Raji (cell line): ENCODE data around the gene RSRC2.

Source experiments
- POLR2A ChIP-seq: IDR thresholded peaks from 2 replicates; pipeline ENCODE4 v1.6.1; 2011; ENCODE audit warnings: low read depth, low read length, control low read depth; ENCODE audit not compliant: insufficient read depth

Gene RSRC2

GRCh38 chr12:122501489-122501989 is 25.2 kb downstream of the RSRC2 start:
- no peak for TF ChIP-seq POLR2A

- TF ChIP-seq POLR2A: peak; percentile 85
These were observed 25.8 kb downstream of the RSRC2 start, which contains the start of gene ZCCHC8 for GRCh38 chr12:122500685-122501488. ZCCHC8 (minus strand) TSS chr12:122500932; CDS start chr12:122500840, 92 bp downstream.

GRCh38 chr12:122499991-122500684 is 26.6 kb downstream of the RSRC2 start:
- TF ChIP-seq POLR2A: no peak

DNA sequence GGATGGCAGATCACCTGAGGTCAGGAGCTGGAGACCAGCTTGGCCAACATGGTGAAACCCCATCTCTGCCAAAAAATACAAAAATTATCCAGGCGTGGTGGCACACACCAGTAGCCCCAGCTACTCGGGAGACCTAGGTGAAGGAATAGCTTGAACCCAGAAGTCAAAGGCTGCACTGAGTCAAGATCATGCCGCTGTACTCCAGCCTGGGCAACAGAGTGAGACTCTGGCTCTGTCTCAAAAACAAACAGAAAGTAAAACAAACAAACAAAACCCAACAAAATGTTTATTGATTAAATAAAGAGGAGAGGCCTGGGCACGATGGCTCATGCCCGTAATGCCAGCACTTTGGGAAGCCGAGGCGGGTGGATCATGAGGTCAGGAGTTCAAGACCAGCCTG is 31.5 kb downstream of the RSRC2 start:
- no peak for TF ChIP-seq POLR2A

GRCh38 chr12:122491991-122492390 is 34.7 kb downstream of the RSRC2 start:
- TF ChIP-seq POLR2A: no peak

DNA sequence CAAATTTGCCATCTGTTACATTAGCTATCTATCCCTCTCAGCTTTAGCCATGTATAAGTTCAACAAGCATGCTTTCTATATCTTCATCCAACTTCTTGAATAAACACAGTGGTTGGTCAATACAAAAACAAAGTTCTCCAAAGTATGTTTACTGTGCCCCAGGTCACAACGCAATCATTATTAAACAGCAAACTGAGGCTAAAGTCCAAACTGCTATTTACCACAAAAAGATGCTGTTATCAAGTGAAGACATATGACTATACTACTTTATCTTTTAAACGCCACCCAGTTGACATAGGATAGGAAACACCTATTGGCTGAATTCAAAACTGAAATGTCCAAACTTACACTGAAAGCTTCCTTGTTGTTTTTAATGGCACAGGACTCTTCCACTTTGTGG is 37.7 kb downstream of the RSRC2 start:
- TF ChIP-seq POLR2A: no peak

DNA sequence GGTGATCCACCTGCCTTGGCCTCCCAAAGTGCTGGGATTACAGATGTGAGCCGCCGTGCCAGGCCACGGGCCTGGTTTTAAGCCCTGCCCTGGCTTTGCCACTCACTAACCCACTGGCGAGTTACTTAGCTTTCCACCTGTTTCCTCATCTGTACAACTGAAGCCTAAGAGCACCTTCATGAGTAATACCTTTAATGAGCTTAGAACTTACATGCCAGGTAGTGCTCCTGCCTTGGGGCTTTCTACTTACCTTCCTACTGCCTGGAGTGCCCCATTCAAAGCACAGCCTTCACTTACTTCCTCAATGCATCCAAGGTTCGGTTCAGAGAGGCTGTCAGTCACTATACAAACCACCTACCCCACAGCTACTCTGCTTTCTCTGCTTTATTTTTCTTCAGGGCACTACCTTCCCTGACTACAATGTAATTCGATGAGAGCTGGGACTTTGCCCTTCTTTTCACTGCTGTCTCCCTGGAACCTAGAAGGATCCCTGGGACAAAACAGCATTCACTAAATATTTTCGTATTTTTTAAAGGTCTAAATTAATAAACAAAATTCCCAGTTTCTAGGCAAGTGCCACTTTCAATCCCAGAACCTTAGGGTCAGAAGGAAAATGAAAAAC is 39.8 kb downstream of the RSRC2 start:
- no peak for TF ChIP-seq POLR2A

DNA sequence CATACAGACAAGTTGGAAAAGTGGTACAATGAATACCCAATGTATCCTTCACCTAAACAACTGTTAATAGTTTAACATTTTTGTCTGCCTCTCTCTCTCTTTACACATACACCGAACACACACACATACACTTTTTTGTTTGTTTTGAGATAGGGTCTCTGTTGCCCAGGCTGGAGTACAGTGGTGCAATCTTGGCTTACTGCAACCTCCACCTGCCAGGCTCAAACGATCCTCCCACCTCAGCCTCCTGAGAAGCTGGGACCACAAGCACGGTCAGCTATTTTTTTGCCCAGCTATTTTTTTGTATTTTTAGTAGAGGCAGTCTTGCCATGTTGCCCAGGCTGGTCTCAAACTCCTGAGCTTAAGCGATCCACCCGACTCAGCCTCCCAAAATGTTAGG is 42.8 kb downstream of the RSRC2 start:
- no peak for TF ChIP-seq POLR2A

DNA sequence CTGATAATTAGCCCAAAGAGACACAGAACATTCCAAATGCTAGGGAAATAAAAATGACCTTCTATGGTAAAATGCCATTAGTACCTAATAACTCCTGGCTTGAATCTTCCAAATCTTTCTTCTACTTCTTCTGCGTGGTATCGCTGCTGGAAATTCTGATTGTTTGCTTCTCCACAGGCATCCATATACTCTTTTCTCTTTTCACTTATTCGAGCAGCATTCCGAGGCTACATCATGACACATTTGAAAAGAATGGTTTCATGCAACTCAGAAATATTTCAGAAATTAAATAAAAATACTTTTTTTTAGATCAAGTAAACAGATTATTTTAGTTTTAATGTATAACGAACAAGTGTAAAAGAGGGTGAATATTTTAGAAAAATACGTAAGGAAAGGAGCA is 44.9 kb downstream of the RSRC2 start:
- no peak for TF ChIP-seq POLR2A

DNA sequence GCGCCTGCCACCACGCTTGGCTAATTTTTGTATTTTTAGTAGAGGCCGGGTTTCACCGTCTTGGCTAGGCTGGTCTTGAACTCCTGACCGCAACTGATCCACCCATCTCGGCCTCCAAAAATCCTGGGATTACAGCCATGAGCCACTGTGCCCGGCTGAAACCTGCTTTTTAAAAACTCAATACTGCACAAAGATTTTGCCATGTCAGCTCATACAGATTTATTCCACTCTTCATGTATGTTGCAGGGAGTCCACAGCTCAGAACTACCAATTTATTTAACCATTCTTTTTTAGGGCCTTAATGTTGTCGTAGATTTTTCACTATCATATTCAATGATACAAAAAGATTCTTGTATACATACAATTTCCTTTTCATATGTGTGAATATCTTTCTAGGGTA is 46.0 kb downstream of the RSRC2 start:
- TF ChIP-seq POLR2A: no peak

DNA sequence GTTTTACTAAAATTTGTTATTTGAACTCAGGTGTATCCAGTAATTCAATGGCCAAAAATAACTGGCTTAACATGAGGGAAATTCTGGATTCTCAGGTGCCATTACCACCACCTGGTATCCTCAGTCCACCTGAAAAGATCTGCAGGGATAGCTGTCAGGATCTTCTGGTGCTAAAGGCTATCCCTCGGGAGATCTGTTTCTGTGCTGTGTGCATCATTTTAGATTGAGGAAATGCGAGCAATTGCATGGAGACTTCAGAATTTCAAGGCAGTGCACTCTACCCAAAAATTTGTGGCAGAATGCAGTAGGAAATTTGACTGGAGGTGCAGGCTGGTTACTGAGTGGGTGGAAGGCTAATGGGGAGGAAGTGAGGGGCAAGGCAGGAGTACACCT is 52.4 kb downstream of the RSRC2 start:
- TF ChIP-seq POLR2A: no peak

DNA sequence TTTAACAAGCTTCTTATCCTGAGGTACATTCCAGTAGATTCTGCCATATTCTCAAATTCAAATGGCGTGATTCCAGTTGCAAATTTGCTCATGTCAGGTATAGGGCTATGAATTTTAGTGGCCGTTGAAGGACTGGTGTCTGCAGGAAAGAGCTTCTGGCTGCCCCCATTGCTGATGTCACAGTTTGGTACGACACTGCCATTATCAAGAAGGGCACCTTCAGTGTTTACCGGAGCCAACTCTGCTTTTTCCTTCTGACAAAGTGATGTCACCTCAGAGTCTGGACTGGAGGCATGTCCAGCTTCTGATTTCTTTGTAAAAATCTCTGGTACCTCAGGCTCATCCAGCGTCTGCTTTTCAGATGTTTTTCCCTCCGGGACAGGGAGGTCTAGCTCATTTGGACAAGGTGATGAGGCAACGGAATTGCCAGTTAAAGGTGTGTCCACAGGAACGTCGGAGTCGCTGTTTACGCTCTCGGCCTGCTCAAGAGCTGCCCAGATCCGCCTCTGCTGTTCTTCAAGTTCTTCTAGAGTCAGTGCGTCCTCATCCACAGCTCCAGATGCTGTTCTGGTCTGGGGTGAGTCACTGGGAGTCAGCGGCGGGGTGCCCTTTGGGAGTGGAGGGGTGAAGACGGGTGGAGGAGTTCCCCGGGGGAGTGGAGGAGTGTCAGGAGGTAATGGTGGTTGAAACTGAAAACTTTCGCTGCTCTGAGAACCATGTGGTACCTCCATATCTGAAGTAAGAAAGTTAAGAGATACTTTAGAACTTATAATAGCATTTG is 53.0 kb downstream of the RSRC2 start:
- TF ChIP-seq POLR2A: no peak

DNA sequence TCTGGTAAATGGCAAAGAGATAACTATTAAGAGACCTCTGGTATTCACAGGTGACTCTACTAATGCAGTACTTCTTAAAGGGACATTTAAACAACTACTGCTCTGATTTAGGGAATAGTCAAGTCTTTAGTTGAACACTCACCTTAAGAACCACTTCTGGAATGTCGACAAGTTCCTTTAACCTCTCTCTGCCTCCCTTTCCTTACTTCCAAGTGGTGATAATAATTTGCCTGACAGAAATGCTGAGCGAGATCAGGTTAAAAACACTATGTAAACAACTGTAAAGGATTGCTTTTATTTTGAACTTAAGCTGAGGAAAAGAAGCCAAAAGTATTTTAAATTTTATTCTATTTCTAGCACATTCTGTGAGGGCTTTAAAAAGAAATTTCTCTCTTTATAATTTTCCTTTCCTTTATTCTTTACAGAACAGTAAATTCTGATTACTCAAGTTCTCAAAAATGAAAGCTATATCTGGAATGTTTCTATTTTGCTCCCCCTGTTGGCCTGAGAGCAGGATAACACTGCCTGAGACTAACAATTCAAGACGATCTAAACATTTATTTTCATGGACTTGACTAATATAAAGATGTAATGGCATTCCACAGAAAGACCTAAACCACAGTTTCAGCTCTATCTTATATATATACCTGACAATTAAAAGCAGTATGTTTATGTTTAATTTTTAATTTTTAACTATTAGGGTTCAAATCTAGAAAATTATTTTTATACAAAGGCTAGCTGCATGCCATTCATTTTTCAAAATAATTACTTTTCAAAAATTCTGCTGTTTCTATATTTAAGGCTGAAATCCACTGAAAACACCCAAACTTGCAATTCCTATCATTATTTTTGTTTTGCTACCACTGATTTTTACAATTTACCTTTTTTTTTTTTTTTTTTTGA is 55.2 kb downstream of the RSRC2 start:
- no peak for TF ChIP-seq POLR2A

- TF ChIP-seq POLR2A: no peak
These were observed 58.8 kb downstream of the RSRC2 start for GRCh38 chr12:122467983-122468382.
